Prostate gland (tissue), 2 donors: ENCODE measurements around the gene PTPRT.

Experiments used
- POLR2A ChIP-seq: fragments of 450-650 bp; IDR thresholded peaks from one replicate; pipeline ENCODE4 v1.6.1; 2016; ENCODE audit warnings: antibody characterized with exemption, mild to moderate bottlenecking
- POLR2AphosphoS5 ChIP-seq: sonication (generic); formaldehyde crosslinking; IDR thresholded peaks from one replicate; pipeline ENCODE4 v1.6.1; 2017; ENCODE audit warnings: antibody characterized with exemption
- TF ChIP-seq, protein P1 (sequence below), 4 experiments: fragments of 200-600 bp in 2 of 4; fragments of 450-650 bp in 2 of 4; sonication (generic) in 2 of 4; IDR thresholded peaks; 1 replicate in 3 of 4; 2 replicates in 1 of 4; pipeline ENCODE4 v1.5.1; 2016 to 2019; ENCODE audit warnings: antibody characterized with exemption in 4 of 4, mild to moderate bottlenecking in 2 of 4, moderate library complexity in 2 of 4

- TF ChIP-seq POLR2A = no peak
- TF ChIP-seq, protein P1, sequence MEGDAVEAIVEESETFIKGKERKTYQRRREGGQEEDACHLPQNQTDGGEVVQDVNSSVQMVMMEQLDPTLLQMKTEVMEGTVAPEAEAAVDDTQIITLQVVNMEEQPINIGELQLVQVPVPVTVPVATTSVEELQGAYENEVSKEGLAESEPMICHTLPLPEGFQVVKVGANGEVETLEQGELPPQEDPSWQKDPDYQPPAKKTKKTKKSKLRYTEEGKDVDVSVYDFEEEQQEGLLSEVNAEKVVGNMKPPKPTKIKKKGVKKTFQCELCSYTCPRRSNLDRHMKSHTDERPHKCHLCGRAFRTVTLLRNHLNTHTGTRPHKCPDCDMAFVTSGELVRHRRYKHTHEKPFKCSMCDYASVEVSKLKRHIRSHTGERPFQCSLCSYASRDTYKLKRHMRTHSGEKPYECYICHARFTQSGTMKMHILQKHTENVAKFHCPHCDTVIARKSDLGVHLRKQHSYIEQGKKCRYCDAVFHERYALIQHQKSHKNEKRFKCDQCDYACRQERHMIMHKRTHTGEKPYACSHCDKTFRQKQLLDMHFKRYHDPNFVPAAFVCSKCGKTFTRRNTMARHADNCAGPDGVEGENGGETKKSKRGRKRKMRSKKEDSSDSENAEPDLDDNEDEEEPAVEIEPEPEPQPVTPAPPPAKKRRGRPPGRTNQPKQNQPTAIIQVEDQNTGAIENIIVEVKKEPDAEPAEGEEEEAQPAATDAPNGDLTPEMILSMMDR (IDR thresholded peaks at IDR 0.05) = no peak
- no peak for TF ChIP-seq POLR2AphosphoS5
Observed at GRCh38 chr20:43043887-43044286, 145.8 kb downstream of the PTPRT start.
